Measurements from ENCODE around the gene TNXB.
"Not testable (repeated sequence)": the region's sequence is repeated elsewhere in the genome, so short reads cannot be mapped to it uniquely, and the experiment has no call there.

The TNXB gene

GRCh38 chr6:32004864-32005537, 104.1 kb downstream of the TNXB start:
- H3K9me3 ChIP-seq (ENCODE audit: control insufficient read depth in 1 of 2, low read length in 2 of 2); H3K36me3 ChIP-seq (ENCODE audit: control insufficient read depth in 1 of 2, insufficient read depth in 2 of 2, low read length in 2 of 2): not testable (repeated sequence)

GRCh38 chr6:32004393-32004792, 104.7 kb downstream of the TNXB start:
- not testable (repeated sequence) for H3K9ac ChIP-seq (ENCODE audit: low read depth in 1 of 2, low read length in 2 of 2); H3K27ac ChIP-seq (ENCODE audit: low read depth, low read length)

More at GRCh38 chr6:32004864-32005537, 104.1 kb downstream of the TNXB start:
- not testable (repeated sequence) for H3K27me3 ChIP-seq (ENCODE audit: control insufficient read depth in 1 of 2, insufficient read depth in 2 of 2, low read length in 2 of 2); H3K4me3 ChIP-seq (ENCODE audit: low read depth in 1 of 2, low read length in 2 of 2); H3K27ac ChIP-seq (ENCODE audit: low read depth, low read length); H3K9ac ChIP-seq (ENCODE audit: low read depth in 1 of 2, low read length in 2 of 2); H3K4me1 ChIP-seq (ENCODE audit: control insufficient read depth in 1 of 2, insufficient read depth in 2 of 2, low read length in 2 of 2)

GRCh38 chr6:32003301-32003700, 105.8 kb downstream of the TNXB start:
- H3K9ac ChIP-seq (ENCODE audit: low read depth in 1 of 2, low read length in 2 of 2); H3K4me3 ChIP-seq (ENCODE audit: low read depth in 1 of 2, low read length in 2 of 2); H3K4me1 ChIP-seq (ENCODE audit: control insufficient read depth in 1 of 2, insufficient read depth in 2 of 2, low read length in 2 of 2); H3K9me3 ChIP-seq (ENCODE audit: control insufficient read depth in 1 of 2, low read length in 2 of 2); H3K36me3 ChIP-seq (ENCODE audit: control insufficient read depth in 1 of 2, insufficient read depth in 2 of 2, low read length in 2 of 2); H3K27ac ChIP-seq (ENCODE audit: low read depth, low read length); H3K27me3 ChIP-seq (ENCODE audit: control insufficient read depth in 1 of 2, insufficient read depth in 2 of 2, low read length in 2 of 2): not testable (repeated sequence)

More at GRCh38 chr6:32004393-32004792, 104.7 kb downstream of the TNXB start:
- H3K27me3 ChIP-seq (ENCODE audit: control insufficient read depth in 1 of 2, insufficient read depth in 2 of 2, low read length in 2 of 2); H3K36me3 ChIP-seq (ENCODE audit: control insufficient read depth in 1 of 2, insufficient read depth in 2 of 2, low read length in 2 of 2); H3K4me3 ChIP-seq (ENCODE audit: low read depth in 1 of 2, low read length in 2 of 2); H3K4me1 ChIP-seq (ENCODE audit: control insufficient read depth in 1 of 2, insufficient read depth in 2 of 2, low read length in 2 of 2); H3K9me3 ChIP-seq (ENCODE audit: control insufficient read depth in 1 of 2, low read length in 2 of 2): not testable (repeated sequence)

- not testable (repeated sequence) for H3K4me3 ChIP-seq (ENCODE audit: low read depth in 1 of 2, low read length in 2 of 2); H3K27ac ChIP-seq (ENCODE audit: low read depth, low read length); H3K9ac ChIP-seq (ENCODE audit: low read depth in 1 of 2, low read length in 2 of 2); H3K9me3 ChIP-seq (ENCODE audit: control insufficient read depth in 1 of 2, low read length in 2 of 2); H3K27me3 ChIP-seq (ENCODE audit: control insufficient read depth in 1 of 2, insufficient read depth in 2 of 2, low read length in 2 of 2); H3K36me3 ChIP-seq (ENCODE audit: control insufficient read depth in 1 of 2, insufficient read depth in 2 of 2, low read length in 2 of 2); H3K4me1 ChIP-seq (ENCODE audit: control insufficient read depth in 1 of 2, insufficient read depth in 2 of 2, low read length in 2 of 2)
These were observed 106.4 kb downstream of the TNXB start for GRCh38 chr6:32002546-32003268.

GRCh38 chr6:31996385-31996784, 112.8 kb downstream of the TNXB start:
- not testable (repeated sequence) for H3K9me3 ChIP-seq (ENCODE audit: control insufficient read depth in 1 of 2, low read length in 2 of 2); H3K4me1 ChIP-seq (ENCODE audit: control insufficient read depth in 1 of 2, insufficient read depth in 2 of 2, low read length in 2 of 2); H3K9ac ChIP-seq (ENCODE audit: low read depth in 1 of 2, low read length in 2 of 2); H3K27me3 ChIP-seq (ENCODE audit: control insufficient read depth in 1 of 2, insufficient read depth in 2 of 2, low read length in 2 of 2); H3K27ac ChIP-seq (ENCODE audit: low read depth, low read length); H3K4me3 ChIP-seq (ENCODE audit: low read depth in 1 of 2, low read length in 2 of 2); H3K36me3 ChIP-seq (ENCODE audit: control insufficient read depth in 1 of 2, insufficient read depth in 2 of 2, low read length in 2 of 2)

- H3K36me3 ChIP-seq (ENCODE audit: control insufficient read depth in 1 of 2, insufficient read depth in 2 of 2, low read length in 2 of 2); H3K4me1 ChIP-seq (ENCODE audit: control insufficient read depth in 1 of 2, insufficient read depth in 2 of 2, low read length in 2 of 2); H3K9ac ChIP-seq (ENCODE audit: low read depth in 1 of 2, low read length in 2 of 2); H3K27ac ChIP-seq (ENCODE audit: low read depth, low read length); H3K4me3 ChIP-seq (ENCODE audit: low read depth in 1 of 2, low read length in 2 of 2); H3K9me3 ChIP-seq (ENCODE audit: control insufficient read depth in 1 of 2, low read length in 2 of 2); H3K27me3 ChIP-seq (ENCODE audit: control insufficient read depth in 1 of 2, insufficient read depth in 2 of 2, low read length in 2 of 2): not testable (repeated sequence)
These were observed 114.7 kb downstream of the TNXB start for GRCh38 chr6:31994421-31994820.

Measured in duodenal mucosa (tissue), 2 donors.